OCI-LY1 (cell line): ENCODE measurements around the gene TRIM27.
"Not testable (repeated sequence)": the region's sequence is repeated elsewhere in the genome, so short reads cannot be mapped to it uniquely, and the experiment has no call there.

Source experiments
- H2AFZ ChIP-seq: fragments of 200-600 bp; sonication (generic), shearing (Covaris generic); 2 replicates; pipeline ENCODE4 v1.6.0; 2014; ENCODE audit warnings: antibody characterized with exemption, mild to moderate bottlenecking, low read length
- H3F3A ChIP-seq: fragments of 200-600 bp; sonication (generic), shearing (Covaris generic); 2 replicates; pipeline ENCODE4 v1.6.0; 2014; ENCODE audit warnings: mild to moderate bottlenecking, antibody characterized with exemption, low read length, moderate library complexity; ENCODE audit not compliant: insufficient read depth
- H3K27ac ChIP-seq: fragments of 200-600 bp; sonication (generic); 2 replicates; pipeline ENCODE4 v1.5.1; 2014; ENCODE audit warnings: low read length, mixed run types, mild to moderate bottlenecking, low read depth; ENCODE audit not compliant: poor library complexity, severe bottlenecking
- H3K27me3 ChIP-seq: fragments of 200-600 bp; sonication (generic); 2 replicates; pipeline ENCODE4 v1.6.0; 2014; ENCODE audit warnings: antibody characterized with exemption, mild to moderate bottlenecking, low read length, moderate library complexity; ENCODE audit not compliant: insufficient read depth
- H3K36me3 ChIP-seq: fragments of 200-600 bp; sonication (generic); 2 replicates; pipeline ENCODE4 v1.6.1; 2014; ENCODE audit warnings: mild to moderate bottlenecking, antibody characterized with exemption, low read length, moderate library complexity, mixed read lengths; ENCODE audit not compliant: insufficient read depth
- H3K4me1 ChIP-seq: fragments of 200-600 bp; sonication (generic); 2 replicates; pipeline ENCODE4 v1.5.1; 2014; ENCODE audit warnings: mild to moderate bottlenecking, low read length, moderate library complexity; ENCODE audit not compliant: insufficient read depth, severe bottlenecking
- H3K4me2 ChIP-seq: fragments of 200-600 bp; sonication (generic), shearing (Covaris generic); 2 replicates; pipeline ENCODE4 v1.6.1; 2014; ENCODE audit warnings: low read length
- H3K4me3 ChIP-seq: fragments of 200-600 bp; sonication (generic); 2 replicates; pipeline ENCODE4 v1.5.1; 2014; ENCODE audit warnings: low read length, low read depth, mild to moderate bottlenecking, mixed read lengths; ENCODE audit not compliant: poor library complexity, severe bottlenecking
- H3K79me2 ChIP-seq: fragments of 200-600 bp; shearing (Covaris generic); 2 replicates; pipeline ENCODE4 v1.6.1; 2016; ENCODE audit warnings: mixed run types, low read length, mixed read lengths; ENCODE audit not compliant: insufficient read depth
- H3K9ac ChIP-seq: fragments of 200-600 bp; sonication (generic), shearing (Covaris generic); 2 replicates; pipeline ENCODE4 v1.6.1; 2014; ENCODE audit warnings: mild to moderate bottlenecking, low read length, mixed read lengths
- H3K9me2 ChIP-seq: fragments of 200-600 bp; sonication (generic), shearing (Covaris generic); 2 replicates; pipeline ENCODE4 v1.6.1; 2014; ENCODE audit warnings: low read depth, mild to moderate bottlenecking, low read length, mixed read lengths
- H3K9me3 ChIP-seq: fragments of 200-600 bp; shearing (Covaris generic); 2 replicates; pipeline ENCODE4 v1.6.1; 2014; ENCODE audit warnings: low read length, mixed read lengths
- H4K20me1 ChIP-seq: fragments of 200-600 bp; sonication (generic), shearing (Covaris generic); 2 replicates; pipeline ENCODE4 v1.6.0; 2016; ENCODE audit warnings: mild to moderate bottlenecking, low read length; ENCODE audit not compliant: insufficient read depth
- CTCF ChIP-seq: fragments of 200-600 bp; sonication (generic), shearing (Covaris generic); IDR thresholded peaks from 2 replicates; pipeline ENCODE4 v1.5.1; 2017; ENCODE audit warnings: mild to moderate bottlenecking, antibody characterized with exemption, low read length, moderate library complexity, mixed read lengths
- EZH2 ChIP-seq: fragments of 200-600 bp; sonication (generic), shearing (Covaris generic); IDR thresholded peaks from 2 replicates; pipeline ENCODE4 v1.8.0; 2017; ENCODE audit warnings: borderline replicate concordance, mixed run types, mild to moderate bottlenecking, antibody characterized with exemption, low read length, moderate library complexity, mixed read lengths

The TRIM27 gene

DNA sequence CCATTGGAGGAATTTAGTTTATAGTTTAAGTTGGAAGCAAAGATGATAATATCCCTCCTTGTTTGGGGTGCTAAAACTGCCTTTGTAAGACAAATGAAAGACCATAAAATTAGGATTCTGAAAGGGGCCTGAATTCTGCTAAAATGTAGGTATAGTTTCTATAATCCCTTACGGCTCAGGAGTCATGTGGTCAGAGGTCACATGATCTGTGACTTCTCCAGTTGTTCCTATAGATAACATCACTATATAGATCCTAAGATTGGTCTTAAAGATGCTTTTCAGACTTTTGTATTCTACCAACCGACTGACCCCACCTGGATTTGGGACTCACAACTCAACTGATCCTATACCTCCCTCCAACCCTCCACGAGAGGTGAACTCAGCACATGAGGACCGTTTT lies 44.7 kb upstream of the TRIM27 start:
- H3K27ac ChIP-seq = no peak overlapping the region
- H3K79me2 ChIP-seq = no peaks in the 10 kb centered on the region
- H3K9ac ChIP-seq = no peak overlapping the region
- H3K4me3 ChIP-seq = no peak overlapping the region
- H2AFZ ChIP-seq = no peak overlapping the region
- no peaks in the 10 kb centered on the region for H4K20me1 ChIP-seq
- no peaks in the 10 kb centered on the region for H3K36me3 ChIP-seq
- no peaks in the 10 kb centered on the region for H3K4me1 ChIP-seq
- H3F3A ChIP-seq = no peaks in the 10 kb centered on the region
- no peaks in the 10 kb centered on the region for H3K9me2 ChIP-seq
- 0 out of 2 replicates have a peak, but pooled peaks cover 5% of the 10 kb centered on the region for H3K9me3 ChIP-seq
- H3K27me3 ChIP-seq = no peaks in the 10 kb centered on the region
- H3K4me2 ChIP-seq = no peak overlapping the region
- TF ChIP-seq EZH2 (no peak), CTCF (no peak)

GRCh38 chr6:28965706-28966105 lies 41.9 kb upstream of the TRIM27 start:
- H3K4me2 ChIP-seq = no peak overlapping the region

GRCh38 chr6:28960846-28961500 lies 37.2 kb upstream of the TRIM27 start:
- no peaks in the 10 kb centered on the region for H3K36me3 ChIP-seq
- no peak overlapping the region for H3K4me3 ChIP-seq
- H2AFZ ChIP-seq = no peak overlapping the region
- no peak overlapping the region for H3K27ac ChIP-seq
- H3F3A ChIP-seq = no peaks in the 10 kb centered on the region
- TF ChIP-seq CTCF (no peak), EZH2 (no peak)
- no peaks in the 10 kb centered on the region for H3K9me3 ChIP-seq
- H3K4me2 ChIP-seq = no peak overlapping the region
- H3K9ac ChIP-seq = no peak overlapping the region
- H3K9me2 ChIP-seq = no peaks in the 10 kb centered on the region
- no peaks in the 10 kb centered on the region for H3K79me2 ChIP-seq
- no peaks in the 10 kb centered on the region for H4K20me1 ChIP-seq
- H3K27me3 ChIP-seq = no peaks in the 10 kb centered on the region
- peaks cover 3% of the 10 kb centered on the region for H3K4me1 ChIP-seq

More at GRCh38 chr6:28965706-28966105, 41.9 kb upstream of the TRIM27 start:
- H2AFZ ChIP-seq = no peak overlapping the region
- H3K4me3 ChIP-seq = no peak overlapping the region
- H3K36me3 ChIP-seq = no peaks in the 10 kb centered on the region
- no peaks in the 10 kb centered on the region for H3K9me2 ChIP-seq
- no peaks in the 10 kb centered on the region for H3F3A ChIP-seq
- no peak for TF ChIP-seq CTCF
- TF ChIP-seq EZH2 = no peak
- no peaks in the 10 kb centered on the region for H3K4me1 ChIP-seq
- H3K79me2 ChIP-seq = no peaks in the 10 kb centered on the region
- H3K9me3 ChIP-seq = 0 out of 2 replicates have a peak, but pooled peaks cover 5% of the 10 kb centered on the region
- no peak overlapping the region for H3K9ac ChIP-seq
- H3K27ac ChIP-seq = no peak overlapping the region
- H3K27me3 ChIP-seq = no peaks in the 10 kb centered on the region
- H4K20me1 ChIP-seq = no peaks in the 10 kb centered on the region

DNA sequence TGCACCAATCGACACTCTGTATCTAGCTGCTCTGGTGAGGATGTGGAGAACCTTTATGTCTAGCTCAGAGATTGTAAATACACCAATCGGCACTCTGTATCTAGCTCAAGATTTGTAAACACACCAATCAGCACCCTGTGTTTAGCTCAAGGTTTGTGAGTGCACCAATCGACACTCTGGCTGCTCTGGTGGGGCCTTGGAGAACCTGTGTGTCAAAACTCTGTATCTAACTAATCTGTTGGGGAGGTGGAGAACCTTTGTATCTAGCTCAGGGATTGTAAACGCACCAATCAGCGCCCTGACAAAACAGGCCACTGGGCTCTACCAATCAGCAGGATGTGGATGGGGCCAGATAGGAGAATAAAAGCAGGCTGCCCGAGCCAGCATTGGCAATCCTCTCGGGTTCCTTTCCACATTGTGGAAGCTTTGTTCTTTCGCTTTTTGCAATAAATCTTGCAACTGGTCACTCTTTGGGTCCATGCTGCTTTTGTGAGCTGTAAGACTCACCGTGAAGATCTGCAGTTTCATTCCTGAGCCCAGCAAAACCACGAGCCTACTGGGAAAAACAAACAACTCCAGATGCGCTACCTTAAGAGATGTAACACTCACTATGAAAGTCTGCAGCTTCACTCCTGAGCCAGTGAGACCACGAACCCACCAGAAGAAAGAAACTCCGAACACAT lies 34.9 kb upstream of the TRIM27 start:
- not testable (repeated sequence) for H3K9me2 ChIP-seq, H2AFZ ChIP-seq, H3F3A ChIP-seq, H4K20me1 ChIP-seq, H3K9me3 ChIP-seq, H3K79me2 ChIP-seq, H3K36me3 ChIP-seq, H3K27ac ChIP-seq, H3K4me3 ChIP-seq, H3K4me2 ChIP-seq, H3K9ac ChIP-seq, H3K27me3 ChIP-seq
- peaks cover 13% of the 10 kb centered on the region for H3K4me1 ChIP-seq

DNA sequence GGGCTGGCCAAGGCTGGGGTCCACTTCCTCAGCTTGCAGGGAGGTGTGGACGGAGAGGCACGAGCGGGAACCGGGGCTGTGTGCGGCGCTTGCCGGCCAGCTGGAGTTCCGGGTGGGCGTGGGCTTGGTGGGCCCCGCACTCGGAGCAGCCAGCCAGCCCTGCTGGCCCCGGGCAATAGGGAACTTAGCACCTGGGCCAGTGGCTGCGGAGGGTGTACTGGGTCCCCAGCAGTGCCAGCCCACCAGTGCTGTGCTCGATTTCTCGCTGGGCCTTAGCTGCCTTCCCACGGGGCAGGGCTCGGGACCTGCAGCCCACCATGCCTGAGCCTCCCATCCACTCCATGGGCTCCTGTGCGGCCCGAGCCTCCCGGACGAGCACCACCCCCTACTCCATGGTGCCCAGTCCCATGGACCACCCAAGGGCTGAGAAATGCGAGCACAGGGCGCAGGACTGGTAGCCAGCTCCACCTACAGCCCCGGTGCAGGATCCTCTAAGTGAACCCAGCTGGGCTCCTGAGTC lies 34.1 kb upstream of the TRIM27 start:
- H2AFZ ChIP-seq, H4K20me1 ChIP-seq, H3F3A ChIP-seq, H3K27ac ChIP-seq, H3K9me2 ChIP-seq, H3K9me3 ChIP-seq, H3K4me2 ChIP-seq, H3K9ac ChIP-seq, H3K79me2 ChIP-seq, H3K36me3 ChIP-seq, H3K4me3 ChIP-seq, H3K27me3 ChIP-seq: not testable (repeated sequence)
- H3K4me1 ChIP-seq = peaks cover 20% of the 10 kb centered on the region
